ENCODE data around the gene FAM131C.

Gene FAM131C

DNA sequence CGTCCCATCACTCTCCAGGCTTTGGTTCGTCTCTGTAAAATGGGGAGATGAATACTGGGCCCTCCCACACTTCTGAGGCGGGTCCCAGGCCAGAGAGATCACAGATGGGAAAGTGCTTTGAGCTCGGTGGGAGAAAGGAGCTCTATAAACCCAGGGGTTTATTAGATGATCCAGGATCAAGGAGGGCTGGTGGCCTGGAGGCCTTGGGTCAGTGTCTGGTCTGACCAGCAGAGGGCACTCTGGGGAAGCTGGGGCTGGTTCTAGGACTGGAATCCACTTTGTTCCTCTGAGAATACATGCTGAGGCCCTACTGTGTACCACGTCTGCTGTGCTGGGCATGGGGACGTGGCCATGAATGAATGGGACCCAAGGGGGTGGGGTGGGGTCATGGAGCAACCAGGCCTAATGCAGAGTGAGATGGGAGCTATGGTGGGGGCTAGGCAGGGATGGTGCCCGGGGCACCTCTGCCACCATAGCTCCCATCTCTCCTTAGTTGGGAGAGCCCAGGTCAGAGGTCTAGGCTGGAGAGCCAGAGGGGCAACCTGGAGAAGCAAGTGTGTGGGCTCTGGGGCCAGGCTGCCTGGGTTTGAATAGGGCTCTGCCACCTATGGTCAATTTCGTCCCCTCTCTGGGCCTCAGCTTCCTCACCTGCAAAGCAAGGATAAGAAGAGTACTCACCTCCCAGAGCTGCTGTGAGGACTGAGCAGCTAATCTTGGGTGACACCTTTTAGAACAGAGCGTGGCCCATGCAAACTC is 9.0 kb upstream of the FAM131C start:
- FAIRE-seq (no peak), DNase-seq (ENCODE audit: insufficient read length, low spot score) (peak; percentile 58)

DNA sequence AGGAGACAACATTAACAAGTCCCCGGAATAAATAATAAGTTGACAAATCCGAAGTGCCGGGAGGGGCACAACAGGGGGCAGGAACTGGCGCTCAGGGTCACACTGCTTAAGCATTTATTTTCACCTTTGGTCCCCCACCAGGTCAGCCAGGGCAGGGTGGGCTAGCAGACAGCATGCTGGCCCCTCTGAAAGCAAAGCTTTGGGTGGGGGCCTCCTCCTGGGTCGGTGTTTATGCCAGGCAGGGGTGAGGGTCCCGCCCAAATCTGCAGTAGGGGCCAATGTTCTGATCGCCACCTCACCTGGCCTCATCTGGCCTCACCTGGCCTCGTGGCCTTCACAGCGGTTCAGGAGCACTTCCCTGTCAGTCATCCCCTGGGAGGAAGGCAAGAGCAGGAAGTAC is 8.2 kb upstream of the FAM131C start:
- FAIRE-seq: no peak
- TF ChIP-seq, protein P1, sequence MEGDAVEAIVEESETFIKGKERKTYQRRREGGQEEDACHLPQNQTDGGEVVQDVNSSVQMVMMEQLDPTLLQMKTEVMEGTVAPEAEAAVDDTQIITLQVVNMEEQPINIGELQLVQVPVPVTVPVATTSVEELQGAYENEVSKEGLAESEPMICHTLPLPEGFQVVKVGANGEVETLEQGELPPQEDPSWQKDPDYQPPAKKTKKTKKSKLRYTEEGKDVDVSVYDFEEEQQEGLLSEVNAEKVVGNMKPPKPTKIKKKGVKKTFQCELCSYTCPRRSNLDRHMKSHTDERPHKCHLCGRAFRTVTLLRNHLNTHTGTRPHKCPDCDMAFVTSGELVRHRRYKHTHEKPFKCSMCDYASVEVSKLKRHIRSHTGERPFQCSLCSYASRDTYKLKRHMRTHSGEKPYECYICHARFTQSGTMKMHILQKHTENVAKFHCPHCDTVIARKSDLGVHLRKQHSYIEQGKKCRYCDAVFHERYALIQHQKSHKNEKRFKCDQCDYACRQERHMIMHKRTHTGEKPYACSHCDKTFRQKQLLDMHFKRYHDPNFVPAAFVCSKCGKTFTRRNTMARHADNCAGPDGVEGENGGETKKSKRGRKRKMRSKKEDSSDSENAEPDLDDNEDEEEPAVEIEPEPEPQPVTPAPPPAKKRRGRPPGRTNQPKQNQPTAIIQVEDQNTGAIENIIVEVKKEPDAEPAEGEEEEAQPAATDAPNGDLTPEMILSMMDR (IDR thresholded peaks at IDR 0.05; ENCODE audit: insufficient read depth, missing control alignments): no peak
- DNase-seq (ENCODE audit: insufficient read length, low spot score): no peak

More for the DNA sequence above, 9.0 kb upstream of the FAM131C start:
- TF ChIP-seq, protein P1 (IDR thresholded peaks at IDR 0.05; ENCODE audit: insufficient read depth, missing control alignments): peak; percentile 74

DNA sequence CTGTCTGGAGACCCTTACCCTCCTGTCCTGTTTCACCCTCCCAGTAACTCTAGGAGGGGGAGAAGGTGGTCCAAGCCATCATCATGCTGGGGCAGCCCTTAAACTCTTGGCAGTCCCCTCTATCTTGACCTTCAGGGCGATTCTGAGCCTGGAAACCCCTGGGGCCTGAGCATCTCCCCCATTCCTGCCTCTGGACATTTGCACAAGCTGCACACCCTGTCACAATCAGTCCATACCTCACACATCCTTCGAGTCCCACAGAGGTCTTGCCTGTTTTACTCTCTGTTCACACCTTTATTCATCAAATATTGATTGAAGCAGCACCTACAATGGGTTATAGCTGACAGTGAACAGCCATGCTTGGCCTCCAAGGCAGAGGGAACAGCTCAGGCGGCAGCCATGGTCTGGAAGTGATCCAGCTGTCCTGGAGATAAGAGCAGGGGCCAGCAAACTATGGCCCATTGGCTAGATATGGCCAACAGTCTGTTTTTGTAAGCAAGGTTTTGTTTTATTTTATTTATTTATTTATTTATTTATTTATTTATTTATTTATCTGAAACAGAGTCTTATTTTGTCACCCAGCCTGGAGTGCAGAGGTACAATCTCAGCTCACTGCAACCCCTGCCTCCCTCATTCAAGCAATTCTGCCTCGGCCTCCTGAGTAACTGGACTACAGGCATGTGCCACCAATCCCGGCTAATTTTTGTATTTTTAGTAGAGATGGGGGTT is 7.1 kb upstream of the FAM131C start:
- FAIRE-seq (no peak), DNase-seq (ENCODE audit: insufficient read length, low spot score) (no peak)
- TF ChIP-seq, protein P1 (IDR thresholded peaks at IDR 0.05; ENCODE audit: insufficient read depth, missing control alignments): no peak

DNA sequence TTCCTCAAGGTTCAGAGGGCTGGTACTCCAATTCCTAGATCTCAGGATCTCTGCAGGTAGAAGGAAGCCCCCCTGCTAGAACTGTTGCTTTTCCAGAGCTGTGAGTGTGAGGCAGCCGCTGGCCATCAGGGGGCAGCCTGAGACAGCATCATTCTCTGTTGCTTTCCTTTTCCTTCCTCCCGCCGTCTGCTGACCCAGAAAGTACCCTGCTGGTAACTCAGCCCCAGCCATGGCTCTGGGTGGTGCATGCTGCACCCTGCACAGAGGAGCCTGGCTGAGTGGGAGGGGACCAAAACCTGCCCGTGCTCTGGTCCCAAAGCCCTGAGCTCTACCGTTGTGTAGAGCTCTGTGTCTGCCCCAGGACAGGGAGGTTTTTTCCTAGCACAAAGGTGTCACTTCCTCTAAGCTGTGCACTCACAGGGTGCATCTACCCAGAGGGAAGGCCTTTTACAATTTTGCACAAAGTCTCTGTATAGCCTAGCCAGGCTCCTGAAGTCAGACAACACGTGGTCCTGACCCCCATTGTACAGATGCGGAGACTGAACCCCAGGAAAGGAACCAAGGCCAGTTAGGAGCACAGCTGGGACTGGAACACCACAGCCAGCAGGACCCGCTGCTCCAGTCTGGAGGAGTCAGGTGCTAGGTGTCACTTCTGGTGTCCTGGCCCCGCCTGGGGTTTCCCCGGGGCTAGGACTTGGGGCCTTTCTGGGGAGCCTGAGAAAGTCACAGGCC is 5.6 kb upstream of the FAM131C start:
- TF ChIP-seq, protein P1 (IDR thresholded peaks at IDR 0.05; ENCODE audit: insufficient read depth, missing control alignments): peak; percentile 93
- DNase-seq (ENCODE audit: insufficient read length, low spot score): peak; percentile 36
- no peak for FAIRE-seq

DNA sequence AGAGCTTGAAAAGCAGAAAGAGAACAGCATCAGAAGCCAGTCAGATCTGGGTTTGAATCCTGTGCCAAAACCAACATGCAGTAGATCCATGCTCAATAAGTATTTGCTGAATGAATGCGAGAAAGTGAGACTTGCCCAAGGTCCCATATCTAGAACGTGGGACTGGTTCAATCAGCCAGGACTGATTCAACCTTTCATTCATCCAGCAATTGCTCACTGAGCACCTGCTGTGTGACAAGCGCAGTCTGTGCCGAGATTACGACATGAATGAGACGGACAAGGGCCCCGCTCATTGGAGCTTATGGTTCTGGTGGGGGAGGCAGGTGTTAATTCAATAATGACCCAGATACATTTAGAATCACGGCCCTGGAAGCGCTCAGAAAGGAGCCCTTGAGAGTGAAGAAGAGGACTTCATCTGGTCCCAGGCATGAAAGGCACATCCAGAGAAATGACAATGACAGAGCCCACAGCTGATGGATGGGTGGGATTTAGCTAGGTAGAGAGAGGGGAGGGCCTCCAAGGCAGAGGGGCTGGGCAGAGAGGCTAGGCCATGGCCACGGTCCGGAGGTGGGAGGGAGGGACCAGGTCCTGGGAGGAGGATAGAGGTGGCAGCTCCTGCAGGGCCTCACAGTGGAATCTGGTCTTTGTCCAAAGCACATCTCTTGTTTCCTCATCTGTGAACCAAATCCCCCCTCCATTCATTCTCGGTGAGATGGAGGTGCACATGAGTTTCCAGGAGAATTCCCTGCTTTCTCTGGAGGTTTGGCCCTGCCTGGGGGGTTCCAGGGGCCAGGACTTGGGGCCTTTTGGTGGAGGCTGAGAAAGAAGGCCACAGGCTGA is 4.2 kb upstream of the FAM131C start:
- TF ChIP-seq, protein P1 (IDR thresholded peaks at IDR 0.05; ENCODE audit: insufficient read depth, missing control alignments): no peak
- FAIRE-seq: no peak
- DNase-seq (ENCODE audit: insufficient read length, low spot score): no peak

DNA sequence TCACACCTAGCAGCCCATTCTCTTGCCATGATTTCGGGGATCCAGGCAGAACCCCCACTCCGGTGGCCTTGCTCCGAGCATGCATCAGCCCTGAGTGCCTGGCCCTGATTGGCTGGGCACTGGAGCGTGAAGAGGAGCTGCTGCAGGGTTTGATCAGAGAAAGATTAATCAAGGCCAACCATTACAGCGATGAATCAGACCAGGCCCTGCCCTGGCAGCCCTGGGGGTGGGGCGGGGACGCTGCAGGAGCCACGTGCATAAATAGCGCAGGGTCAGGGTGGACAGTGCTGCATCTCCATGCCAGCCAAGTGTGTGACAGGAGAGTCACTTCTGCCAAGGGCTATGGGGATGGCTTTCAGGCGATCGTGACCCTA is 3.4 kb upstream of the FAM131C start:
- DNase-seq (ENCODE audit: insufficient read length, low spot score) (no peak), FAIRE-seq (no peak)
- TF ChIP-seq, protein P1 (IDR thresholded peaks at IDR 0.05; ENCODE audit: insufficient read depth, missing control alignments): no peak
